GM19238 (cell line): ENCODE results near the gene PGC.

Experiments used
- DNase-seq: peaks from one replicate; pipeline ENCODE4 v3.0.0; 2011; ENCODE audit warnings: low spot score; ENCODE audit not compliant: insufficient read length

Gene PGC

GRCh38 chr6:41700463-41701347 lies 46.5 kb downstream of the PGC start:
- DNase-seq: no peak

GRCh38 chr6:41699063-41699462 lies 48.1 kb downstream of the PGC start:
- DNase-seq: no peak

GRCh38 chr6:41697861-41698781 lies 49.1 kb downstream of the PGC start:
- DNase-seq: no peak

- no peak for DNase-seq
These were observed 50.4 kb downstream of the PGC start for GRCh38 chr6:41696788-41697187.

GRCh38 chr6:41695825-41696224 lies 51.4 kb downstream of the PGC start:
- DNase-seq: no peak

- DNase-seq: no peak
These were observed 52.2 kb downstream of the PGC start for GRCh38 chr6:41694815-41695526.

GRCh38 chr6:41693281-41694240 lies 53.6 kb downstream of the PGC start:
- no peak for DNase-seq

- no peak for DNase-seq
These were observed 54.5 kb downstream of the PGC start for GRCh38 chr6:41692730-41693129.

- no peak for DNase-seq
These were observed 55.0 kb downstream of the PGC start for GRCh38 chr6:41692080-41692675.

GRCh38 chr6:41691426-41692079 lies 55.6 kb downstream of the PGC start:
- DNase-seq: no peak

GRCh38 chr6:41690541-41691330 lies 56.5 kb downstream of the PGC start:
- no peak for DNase-seq

GRCh38 chr6:41689171-41690008 lies 57.8 kb downstream of the PGC start:
- no peak for DNase-seq

GRCh38 chr6:41688256-41688965 lies 58.8 kb downstream of the PGC start:
- DNase-seq: no peak

- DNase-seq: no peak
These were observed 59.6 kb downstream of the PGC start for GRCh38 chr6:41687501-41688175.
